ENCODE measurements around the gene SLC30A4. TPM values are rescaled to one million over a fixed set of nuclear protein-coding genes. Genes with fewer than 3 reads are reported as not detected.
A peak's percentile ranks its signal among the peaks of the same experiment; 100 is the strongest.

SLC30A4 gene
- total RNA-seq, 1 donor: 16.0 TPM

GRCh38 chr15:45457220-45457619 lies 65.3 kb downstream of the SLC30A4 start:
- no peak for TF ChIP-seq CTCF (IDR thresholded peaks at IDR 0.05; ENCODE audit: insufficient read depth, low read depth, low read length)
- no peak for DNase-seq (ENCODE audit: low read depth)
- no peak overlapping the region for H3K4me3 ChIP-seq (ENCODE audit: low read depth, low read length)

GRCh38 chr15:45456212-45457106 lies 66.1 kb downstream of the SLC30A4 start:
- H3K4me3 ChIP-seq (ENCODE audit: low read depth, low read length): no peak overlapping the region
- TF ChIP-seq CTCF (IDR thresholded peaks at IDR 0.05; ENCODE audit: insufficient read depth, low read depth, low read length): no peak
- peak; percentile 100 for DNase-seq (ENCODE audit: low read depth)

DNA sequence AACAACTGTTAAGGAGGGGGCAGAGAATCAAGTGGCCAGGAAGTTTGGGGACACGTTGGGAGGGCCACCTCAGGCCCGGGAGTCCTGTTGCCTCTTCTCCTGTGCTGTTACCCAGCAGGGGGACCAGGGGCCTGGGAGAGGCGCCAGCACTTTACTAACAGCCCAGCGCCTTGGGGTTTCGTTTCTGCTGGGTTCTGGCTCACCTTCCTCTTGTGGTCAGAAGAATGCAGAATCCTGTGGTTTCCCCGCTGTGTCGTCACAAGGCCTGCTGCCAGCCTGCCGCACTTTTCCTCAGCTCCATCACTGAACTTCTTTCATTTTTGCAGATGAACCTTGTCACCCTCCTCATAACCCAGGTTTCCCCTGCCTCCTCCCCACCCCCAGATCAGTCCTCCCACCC lies 67.7 kb downstream of the SLC30A4 start:
- peak; percentile 21 for TF ChIP-seq CTCF (IDR thresholded peaks at IDR 0.05; ENCODE audit: insufficient read depth, low read depth, low read length)
- peak; percentile 98 for DNase-seq (ENCODE audit: low read depth)
- H3K4me3 ChIP-seq (ENCODE audit: low read depth, low read length): no peak overlapping the region

DNA sequence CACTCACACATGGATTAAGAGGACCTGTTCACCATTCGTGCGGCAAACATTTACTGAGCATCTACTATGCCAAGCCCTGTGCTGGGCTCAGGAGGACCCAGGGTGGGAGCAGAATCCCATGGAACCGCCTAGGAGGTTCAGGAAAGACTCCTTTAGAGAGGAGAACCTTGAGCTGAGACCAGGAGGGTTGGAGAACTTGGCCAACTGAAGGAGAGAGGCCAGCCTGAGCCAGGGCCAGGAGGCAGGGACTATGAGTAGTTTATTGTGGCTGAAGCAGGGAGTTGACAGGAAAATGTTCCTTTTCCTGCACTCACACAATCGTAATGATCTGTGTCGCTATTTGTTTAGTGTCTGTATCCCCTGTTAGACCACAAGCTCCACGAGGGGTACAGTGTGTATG lies 71.3 kb downstream of the SLC30A4 start:
- H3K4me3 ChIP-seq (ENCODE audit: low read depth, low read length): no peak overlapping the region
- DNase-seq (ENCODE audit: low read depth): no peak
- TF ChIP-seq CTCF (IDR thresholded peaks at IDR 0.05; ENCODE audit: insufficient read depth, low read depth, low read length): no peak

DNA sequence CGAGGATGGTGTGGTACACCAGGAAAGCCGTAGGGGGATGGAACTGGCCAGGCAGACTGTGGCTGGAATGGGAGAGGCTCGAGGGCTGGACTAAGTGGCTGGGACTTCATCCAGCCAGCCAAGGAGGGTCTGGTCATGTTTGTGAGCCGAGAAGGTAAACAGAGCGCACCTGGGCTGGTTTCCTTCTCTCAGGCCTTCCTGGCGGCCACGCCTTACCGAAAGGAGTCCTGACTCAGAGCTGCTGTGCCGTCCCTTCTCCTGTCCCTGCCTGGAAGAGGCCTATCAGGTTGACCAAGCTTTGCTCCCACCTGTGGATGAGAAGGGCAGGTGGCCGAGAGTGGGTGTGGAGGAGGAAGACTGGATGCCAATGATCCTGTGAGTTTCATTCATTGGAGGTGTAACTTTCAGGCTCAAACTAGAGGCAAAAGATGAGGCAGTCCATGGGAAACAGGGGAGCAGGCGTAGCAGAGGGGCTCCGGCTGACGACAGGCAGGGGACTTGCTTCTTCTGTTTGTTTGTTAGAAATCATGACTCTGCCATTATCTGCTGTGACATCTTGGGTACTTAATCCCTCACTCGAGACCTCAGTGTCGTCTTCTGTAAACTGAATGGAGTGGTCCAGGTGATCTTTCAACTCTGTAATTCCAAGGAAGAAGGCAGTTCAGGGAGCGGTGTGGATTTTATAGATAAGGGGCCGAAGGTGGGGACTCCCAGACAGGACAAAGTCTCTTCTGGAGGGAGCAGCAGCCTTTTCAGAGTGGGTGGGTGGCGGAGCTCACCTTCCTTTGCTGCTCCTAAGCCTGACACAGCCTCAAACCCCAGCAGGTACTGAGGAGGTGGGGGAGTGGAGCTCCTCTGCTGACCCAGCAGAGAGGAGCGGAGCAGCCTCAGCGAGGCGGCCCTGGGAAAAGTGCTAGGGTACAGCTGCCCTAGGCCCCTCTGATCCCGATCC lies 72.4 kb downstream of the SLC30A4 start:
- no peak for TF ChIP-seq CTCF (IDR thresholded peaks at IDR 0.05; ENCODE audit: insufficient read depth, low read depth, low read length)
- DNase-seq (ENCODE audit: low read depth): no peak
- H3K4me3 ChIP-seq (ENCODE audit: low read depth, low read length): no peak overlapping the region

- DNase-seq (ENCODE audit: low read depth): no peak
- no peak overlapping the region for H3K4me3 ChIP-seq (ENCODE audit: low read depth, low read length)
- no peak for TF ChIP-seq CTCF (IDR thresholded peaks at IDR 0.05; ENCODE audit: insufficient read depth, low read depth, low read length)
These were observed 73.2 kb downstream of the SLC30A4 start for GRCh38 chr15:45449395-45449794.
